Mammary microvascular endothelial cell (primary cell): Measurements from ENCODE around the gene TESMIN. TPM values are rescaled to one million over a fixed set of nuclear protein-coding genes. Genes with fewer than 3 reads are reported as not detected.

Experiments
- total RNA-seq: library from RNA; depleted of rRNA; stranded (reverse); fragments of >200 nt; gene quantifications from 2 replicates; pipeline ENCODE4 v1.2.3, GENCODE V29; 2015

The TESMIN gene
- total RNA-seq = 2.5 and 5.3 TPM in 2 replicates

GRCh38 chr11:68751331-68751856 is at the start of gene TESMIN:
TESMIN (minus strand) TSS chr11:68751520; CDS start chr11:68750660, 860 bp downstream.

GRCh38 chr11:68684385-68685356 is 66.6 kb downstream of the TESMIN start, which contains the start of gene GAL:
GAL (plus strand) TSS chr11:68684544; CDS start chr11:68684924, 380 bp downstream.

Other genes starting within 250 kb of the TESMIN start
- gene GAL, start 67.0 kb downstream of the TESMIN start, total RNA-seq = 6.8 and 9.1 TPM in 2 replicates
- 27.2 and 29.8 TPM in 2 replicates for gene CPT1A, start 90.4 kb upstream of the TESMIN start, total RNA-seq
- gene MRPL21, start 152.3 kb upstream of the TESMIN start, total RNA-seq = 59.8 and 65.5 TPM in 2 replicates
- 10.3 and 11.4 TPM in 2 replicates for gene IGHMBP2, start 152.4 kb upstream of the TESMIN start, total RNA-seq
- gene MRGPRD, start 229.5 kb upstream of the TESMIN start, total RNA-seq = not detected in 2 replicates